Measurements from ENCODE around the gene ORAI2. TPM values are rescaled to one million over a fixed set of nuclear protein-coding genes. Genes with fewer than 3 reads are reported as not detected.
A peak's percentile ranks its signal among the peaks of the same experiment; 100 is the strongest.

The ORAI2 gene
- total and polyA plus RNA-seq, 2 of the 13 experiments (the other 11 are each of a cell fraction or from before 2014, with no cell fraction given) = 3.0 to 6.0 TPM

GRCh38 chr7:102464577-102465280, 31.4 kb downstream of the ORAI2 start, which contains the start of the genes ALKBH4 and LRWD1 (continued):
- no peak for TF ChIP-seq AHDC1 (CRISPR knock-in tag; IDR thresholded peaks at IDR 0.05; ENCODE audit: borderline replicate concordance)
- TF ChIP-seq SALL1 (CRISPR knock-in tag; IDR thresholded peaks at IDR 0.05) = peak; percentile 81
- TF ChIP-seq ZNF790 (CRISPR knock-in tag; IDR thresholded peaks at IDR 0.05; ENCODE audit: borderline replicate concordance) = peak; percentile 21; the same call in 1 of the 2 replicates
- TF ChIP-seq SP4 (CRISPR knock-in tag; IDR thresholded peaks at IDR 0.05) = peak; percentile 79
- no peak for TF ChIP-seq NR2F2 (IDR thresholded peaks at IDR 0.05; ENCODE audit: borderline replicate concordance, low read depth)
- TF ChIP-seq TOE1 (CRISPR knock-in tag; IDR thresholded peaks at IDR 0.05) = peak; percentile 52; the same call in 1 of the 2 replicates
- TF ChIP-seq ZNF616 (CRISPR knock-in tag; IDR thresholded peaks at IDR 0.05; ENCODE audit: low read depth) = no peak
- no peak for TF ChIP-seq ZNF7 (CRISPR knock-in tag; IDR thresholded peaks at IDR 0.05)
- TF ChIP-seq, protein P1, sequence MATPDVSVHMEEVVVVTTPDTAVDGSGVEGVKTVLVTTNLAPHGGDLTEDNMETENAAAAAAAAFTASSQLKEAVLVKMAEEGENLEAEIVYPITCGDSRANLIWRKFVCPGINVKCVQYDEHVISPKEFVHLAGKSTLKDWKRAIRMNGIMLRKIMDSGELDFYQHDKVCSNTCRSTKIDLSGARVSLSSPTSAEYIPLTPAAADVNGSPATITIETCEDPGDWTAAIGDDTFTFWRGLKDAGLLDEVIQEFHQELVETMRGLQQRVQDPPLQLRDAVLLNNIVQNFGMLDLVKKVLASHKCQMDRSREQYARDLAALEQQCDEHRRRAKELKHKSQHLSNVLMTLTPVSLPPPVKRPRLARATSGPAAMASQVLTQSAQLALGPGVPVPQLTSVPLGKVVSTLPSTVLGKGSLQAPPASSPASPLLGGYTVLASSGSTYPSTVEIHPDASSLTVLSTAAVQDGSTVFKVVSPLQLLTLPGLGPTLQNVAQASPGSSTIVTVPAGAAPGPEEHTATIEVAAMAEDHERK (CRISPR knock-in tag; IDR thresholded peaks at IDR 0.05; ENCODE audit: low read depth) = 0 out of 2 replicates have a peak, but pooled peaks have one; percentile 23
- TF ChIP-seq ZNF615 (CRISPR knock-in tag; IDR thresholded peaks at IDR 0.05; ENCODE audit: borderline replicate concordance) = no peak
- TF ChIP-seq E2F5 (CRISPR knock-in tag; conservative IDR thresholded peaks at IDR 0.05) = no peak
- TF ChIP-seq, protein P2, sequence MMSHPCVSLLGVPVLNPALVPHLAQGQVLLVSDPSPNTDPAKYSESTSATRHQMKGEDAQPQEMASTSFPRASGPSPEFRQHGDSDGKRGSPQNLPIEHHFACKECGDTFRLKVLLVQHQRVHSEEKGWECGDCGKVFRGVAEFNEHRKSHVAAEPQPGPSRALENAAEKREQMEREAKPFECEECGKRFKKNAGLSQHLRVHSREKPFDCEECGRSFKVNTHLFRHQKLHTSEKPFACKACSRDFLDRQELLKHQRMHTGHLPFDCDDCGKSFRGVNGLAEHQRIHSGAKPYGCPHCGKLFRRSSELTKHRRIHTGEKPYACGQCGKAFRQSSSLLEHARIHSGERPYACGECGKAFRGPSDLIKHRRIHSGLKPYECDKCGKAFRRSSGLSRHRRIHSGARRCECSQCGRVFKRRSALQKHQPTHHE (CRISPR knock-in tag; IDR thresholded peaks at IDR 0.05; ENCODE audit: borderline replicate concordance) = no peak; the same call in 1 of the 2 replicates
- TF ChIP-seq XRCC5 (optimal IDR thresholded peaks at IDR 0.05; ENCODE audit: low read length) = no peak
- TF ChIP-seq ZNF343 (CRISPR knock-in tag; IDR thresholded peaks at IDR 0.05) = no peak
- no peak for TF ChIP-seq RFXANK (CRISPR knock-in tag; IDR thresholded peaks at IDR 0.05)
- TF ChIP-seq ZNF362 (CRISPR knock-in tag; IDR thresholded peaks at IDR 0.05; ENCODE audit: borderline replicate concordance) = no peak
- peak; percentile 78; the same call in 1 of the 2 replicates for TF ChIP-seq ARNT2 (CRISPR knock-in tag; IDR thresholded peaks at IDR 0.05; ENCODE audit: low read depth)
- TF ChIP-seq, protein P3, sequence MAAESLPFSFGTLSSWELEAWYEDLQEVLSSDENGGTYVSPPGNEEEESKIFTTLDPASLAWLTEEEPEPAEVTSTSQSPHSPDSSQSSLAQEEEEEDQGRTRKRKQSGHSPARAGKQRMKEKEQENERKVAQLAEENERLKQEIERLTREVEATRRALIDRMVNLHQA (CRISPR knock-in tag; IDR thresholded peaks at IDR 0.05) = no peak
- TF ChIP-seq RNF2 (conservative IDR thresholded peaks at IDR 0.05; ENCODE audit: low read depth) = no peak

Measured in HepG2 (cell line).